UCSD-AML1 (cell line): ENCODE results near the gene PLA2G3.
A peak's percentile ranks its signal among the peaks of the same experiment; 100 is the strongest.

Source experiments
- DNase-seq: peaks from one replicate; lab custom pipeline; 2025; ENCODE audit not compliant: unreplicated experiment; lab: John Stamatoyannopoulos, UW

PLA2G3 gene

DNA sequence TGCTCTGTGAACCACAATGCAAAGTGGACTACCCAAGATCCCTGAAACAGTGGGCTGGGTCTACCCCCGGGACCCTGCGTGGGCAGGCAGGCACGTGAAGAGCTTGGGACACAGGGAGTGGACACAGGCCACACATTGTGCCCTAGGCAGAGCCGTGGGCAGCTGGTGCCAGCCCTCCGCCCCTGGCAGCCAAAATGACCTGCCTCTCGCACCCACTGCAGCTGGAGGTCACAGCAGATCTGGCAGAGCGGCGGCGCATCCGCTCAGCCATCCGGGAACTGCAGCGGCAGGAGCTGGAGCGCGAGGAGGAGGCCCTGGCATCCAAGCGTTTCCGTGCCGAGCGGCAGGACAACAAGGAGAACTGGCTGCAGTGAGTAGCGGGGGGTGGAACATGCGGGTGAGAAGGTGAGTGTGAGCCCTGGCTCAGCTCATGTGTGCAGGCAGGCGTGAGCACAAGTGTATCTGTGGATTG lies 52.5 kb downstream of the PLA2G3 start:
- DNase-seq = no peak

DNA sequence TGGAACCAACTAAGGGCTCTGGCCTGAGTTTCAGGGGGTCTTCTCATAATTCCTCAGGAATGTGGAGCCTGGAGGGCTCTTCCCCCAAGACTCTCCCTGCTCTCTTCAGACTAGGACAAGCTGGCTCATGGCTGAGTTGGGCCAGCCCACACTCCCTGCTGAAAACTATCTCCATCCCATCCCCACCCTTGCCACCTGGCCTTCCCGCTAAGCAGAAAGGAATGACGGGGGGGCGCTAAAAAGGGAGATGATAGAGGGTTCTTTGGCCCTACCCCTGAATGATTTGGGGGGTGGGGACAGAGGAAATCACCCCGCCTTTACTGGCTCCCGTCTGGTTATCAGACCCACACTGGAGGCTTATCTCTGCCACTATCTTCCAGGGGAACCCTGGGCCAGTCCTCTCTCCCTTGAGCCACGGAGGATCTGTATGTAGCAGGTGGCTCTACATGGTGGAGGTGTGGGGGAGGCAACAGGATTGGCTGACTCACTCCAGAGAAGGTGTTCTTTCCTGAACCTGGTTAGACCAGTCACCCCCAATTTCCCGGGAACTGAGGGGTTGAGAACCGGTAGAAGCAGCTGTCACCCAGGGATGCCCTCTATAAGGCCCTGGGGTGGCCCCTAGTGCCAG lies 53.5 kb downstream of the PLA2G3 start:
- no peak for DNase-seq

- no peak for DNase-seq
Observed at GRCh38 chr22:31085928-31086327, 54.4 kb downstream of the PLA2G3 start.

DNA sequence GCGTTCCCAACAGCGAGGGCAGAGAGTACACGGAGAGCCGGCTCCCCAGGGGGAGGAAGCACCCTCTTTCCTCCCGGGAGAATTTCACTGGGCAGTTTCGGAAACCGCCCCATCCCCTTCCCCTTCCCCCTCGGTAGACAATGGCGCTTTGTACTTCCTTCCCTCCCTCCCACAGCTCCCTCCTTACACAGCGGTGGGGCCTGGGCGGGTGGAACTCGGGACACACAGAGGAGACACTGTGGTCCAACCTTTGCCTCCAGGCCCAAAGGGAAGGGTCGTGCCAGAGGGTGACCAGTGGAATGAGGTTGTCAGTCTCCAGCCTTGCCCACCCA lies 54.8 kb downstream of the PLA2G3 start:
- no peak for DNase-seq

GRCh38 chr22:31084811-31085492 lies 55.4 kb downstream of the PLA2G3 start:
- DNase-seq = peak; percentile 89
